GM12872 (cell line): Measurements from ENCODE around the gene MTF2.

Source experiments
- CTCF ChIP-seq: IDR thresholded peaks from 3 replicates; pipeline ENCODE4 v1.5.1; 2011; ENCODE audit warnings: low read depth, mild to moderate bottlenecking, low read length, moderate library complexity; ENCODE audit not compliant: insufficient read depth

Gene MTF2

GRCh38 chr1:93108335-93108734 lies 29.3 kb downstream of the MTF2 start:
- no peak for TF ChIP-seq CTCF

DNA sequence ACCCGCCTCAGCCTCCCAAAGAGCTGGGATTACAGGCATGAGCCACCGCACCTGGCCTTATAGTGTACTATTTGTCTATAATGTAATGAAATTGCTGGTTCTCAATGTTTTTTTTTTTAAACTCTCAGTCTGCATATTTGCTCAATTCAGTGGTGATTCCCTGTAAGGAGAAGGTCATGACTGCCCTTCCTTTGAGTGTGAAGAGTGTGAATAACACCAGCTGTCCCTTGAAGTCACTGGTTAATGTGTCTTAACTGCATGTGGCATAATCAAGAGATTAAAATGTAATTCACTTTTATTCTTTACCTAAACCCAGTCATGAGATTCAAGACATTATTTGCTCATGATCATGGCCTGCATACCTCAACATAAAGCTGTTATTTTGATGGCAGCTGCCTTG lies 30.5 kb downstream of the MTF2 start:
- TF ChIP-seq CTCF: no peak

- no peak for TF ChIP-seq CTCF
Observed at GRCh38 chr1:93111065-93111464, 32.0 kb downstream of the MTF2 start.

- TF ChIP-seq CTCF: no peak
Observed at GRCh38 chr1:93111561-93111960, 32.5 kb downstream of the MTF2 start.

- no peak for TF ChIP-seq CTCF
Observed at GRCh38 chr1:93113127-93113526, 34.0 kb downstream of the MTF2 start.

DNA sequence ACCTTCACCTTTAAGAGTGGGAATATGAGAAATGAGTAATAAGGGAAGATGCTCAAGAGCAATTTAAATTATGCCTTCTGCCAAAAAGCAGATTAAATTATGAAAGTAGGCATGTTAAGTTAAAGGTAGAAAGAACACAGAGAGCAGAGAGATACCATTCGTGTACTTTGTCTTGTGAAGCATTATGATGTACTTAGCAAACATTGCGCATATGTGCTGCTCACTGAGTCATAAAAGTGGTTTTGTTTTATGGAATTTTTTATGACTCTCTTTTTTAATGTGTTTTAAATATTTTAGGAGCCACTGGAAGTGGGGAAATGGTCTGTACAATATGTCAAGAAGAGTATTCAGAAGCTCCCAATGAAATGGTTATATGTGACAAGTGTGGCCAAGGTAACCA lies 35.3 kb downstream of the MTF2 start:
- no peak for TF ChIP-seq CTCF

GRCh38 chr1:93120614-93121013 lies 41.5 kb downstream of the MTF2 start:
- no peak for TF ChIP-seq CTCF

DNA sequence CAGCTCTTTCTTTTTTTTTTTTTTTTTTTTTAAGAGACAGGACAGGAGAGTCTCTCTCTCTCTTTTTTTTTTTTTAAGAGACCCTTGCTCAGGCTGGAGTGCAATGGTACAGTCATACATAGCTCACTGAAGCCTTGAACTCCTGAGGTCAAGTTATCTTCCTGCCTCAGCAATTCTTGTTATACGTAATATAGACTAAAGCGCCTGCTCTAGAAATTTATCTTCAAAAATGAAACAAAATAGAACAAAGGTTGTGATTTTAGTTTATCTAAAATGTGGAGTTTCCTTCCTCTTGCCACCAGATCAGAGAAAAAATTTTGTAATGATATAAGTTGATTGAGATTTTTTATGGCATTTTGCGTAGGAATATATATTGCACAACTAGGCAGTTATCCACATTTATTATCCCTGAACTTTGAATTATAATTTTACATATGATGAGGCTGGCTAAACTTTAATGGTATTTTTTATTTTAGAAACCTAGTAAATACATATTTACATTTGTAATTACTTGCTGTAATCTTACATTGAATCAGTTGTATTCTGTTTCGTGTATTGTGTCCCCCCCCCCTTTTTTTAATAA lies 44.2 kb downstream of the MTF2 start:
- no peak for TF ChIP-seq CTCF
